Measurements from ENCODE around the gene TAF1B. TPM values are rescaled to one million over a fixed set of nuclear protein-coding genes. Genes with fewer than 3 reads are reported as not detected.
"Not testable (repeated sequence)": the region's sequence is repeated elsewhere in the genome, so short reads cannot be mapped to it uniquely, and the experiment has no call there.

TAF1B gene
- polyA plus RNA-seq, 2 donors = 5.7 to 7.9 TPM

DNA sequence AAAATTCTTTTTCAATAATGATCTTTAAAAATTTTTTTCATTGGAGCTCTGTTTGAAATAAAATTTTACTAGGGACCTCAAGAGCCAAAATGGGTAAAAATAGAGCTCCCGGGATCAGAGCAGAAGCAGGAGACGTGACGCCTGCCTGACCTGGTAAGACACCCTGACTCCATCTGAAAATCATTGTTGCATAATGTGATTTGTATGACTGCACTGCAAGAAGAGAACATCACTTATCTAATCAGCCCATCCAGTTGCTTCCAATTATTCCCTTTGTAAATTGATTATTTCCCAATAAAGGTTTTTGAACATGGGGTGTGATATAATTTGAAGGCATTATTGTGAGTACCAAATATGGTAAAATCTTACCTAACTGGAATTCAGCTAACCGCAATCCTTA, 17.1 kb upstream of the TAF1B start:
- no peaks in the 10 kb centered on the region for H3K4me1 ChIP-seq (ENCODE audit: control insufficient read depth in 2 of 2, insufficient read depth in 2 of 2, low read length in 1 of 2)
- H3K27ac ChIP-seq (ENCODE audit: low read depth in 2 of 2, low read length in 1 of 2) = no peak overlapping the region
- no peak overlapping the region for H3K4me3 ChIP-seq (ENCODE audit: low read depth in 1 of 2, low read length in 2 of 2)
- no peaks in the 10 kb centered on the region for H3K36me3 ChIP-seq (ENCODE audit: control insufficient read depth in 2 of 2, insufficient read depth in 2 of 2, low read length in 1 of 2)
- H3K27me3 ChIP-seq (ENCODE audit: control insufficient read depth in 1 of 2, insufficient read depth in 2 of 2, low read length in 2 of 2) = no peaks in the 10 kb centered on the region
- WGBS, 2 donors = 72 to 87% methylated on average over 4 of the region's 4 CpGs
- H3K9me3 ChIP-seq (ENCODE audit: control insufficient read depth in 2 of 2, insufficient read depth in 1 of 2, low read depth in 1 of 2, low read length in 1 of 2) = no peaks in the 10 kb centered on the region

DNA sequence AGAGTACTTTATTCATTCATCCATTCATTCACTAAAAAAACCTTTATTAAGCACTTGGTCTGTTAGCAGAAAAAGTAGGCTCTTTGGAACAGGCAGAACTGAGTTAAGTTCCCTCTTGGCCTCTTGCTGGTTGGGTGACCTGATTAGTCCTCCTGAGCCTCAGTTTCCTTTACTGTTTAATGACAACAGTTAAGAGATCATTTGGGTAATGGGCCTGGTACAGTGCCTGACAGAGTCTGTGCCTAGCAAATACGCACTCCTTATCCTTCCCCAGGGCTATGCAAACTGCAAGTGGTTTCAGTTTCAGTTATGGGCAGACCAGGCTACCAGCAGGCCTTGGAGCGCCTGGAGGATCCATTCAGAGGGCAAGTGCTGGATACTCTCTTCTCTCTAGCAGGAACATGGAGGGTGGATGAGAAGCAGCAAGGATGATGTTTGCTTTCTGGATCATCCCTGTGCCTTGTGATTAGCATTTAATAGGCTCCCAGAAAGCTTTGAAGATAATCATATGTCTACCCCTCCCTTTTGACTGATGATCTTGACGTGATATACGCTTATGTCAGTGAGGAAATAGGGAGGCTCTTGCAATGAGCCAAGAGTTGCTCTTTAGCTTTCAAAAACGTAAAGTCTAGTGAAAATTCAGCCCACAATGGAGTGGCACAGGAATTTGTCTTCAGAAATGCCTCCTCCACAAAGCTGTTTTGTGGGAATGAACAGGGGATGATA, 12.4 kb upstream of the TAF1B start:
- 55 to 60% methylated on average over 5 of the region's 5 CpGs for WGBS, 2 donors
- H3K9me3 ChIP-seq (ENCODE audit: control insufficient read depth in 2 of 2, insufficient read depth in 1 of 2, low read depth in 1 of 2, low read length in 1 of 2) = no peaks in the 10 kb centered on the region
- peaks cover 0 to 5% of the 10 kb centered on the region in 2 donors for H3K4me1 ChIP-seq (ENCODE audit: control insufficient read depth in 2 of 2, insufficient read depth in 2 of 2, low read length in 1 of 2)
- H3K27me3 ChIP-seq (ENCODE audit: control insufficient read depth in 1 of 2, insufficient read depth in 2 of 2, low read length in 2 of 2) = no peaks in the 10 kb centered on the region
- peak overlapping the region; percentile 91 to 96 for H3K27ac ChIP-seq (ENCODE audit: low read depth in 2 of 2, low read length in 1 of 2)
- H3K4me3 ChIP-seq (ENCODE audit: low read depth in 1 of 2, low read length in 2 of 2) = no peak overlapping the region
- no peaks in the 10 kb centered on the region for H3K36me3 ChIP-seq (ENCODE audit: control insufficient read depth in 2 of 2, insufficient read depth in 2 of 2, low read length in 1 of 2)

DNA sequence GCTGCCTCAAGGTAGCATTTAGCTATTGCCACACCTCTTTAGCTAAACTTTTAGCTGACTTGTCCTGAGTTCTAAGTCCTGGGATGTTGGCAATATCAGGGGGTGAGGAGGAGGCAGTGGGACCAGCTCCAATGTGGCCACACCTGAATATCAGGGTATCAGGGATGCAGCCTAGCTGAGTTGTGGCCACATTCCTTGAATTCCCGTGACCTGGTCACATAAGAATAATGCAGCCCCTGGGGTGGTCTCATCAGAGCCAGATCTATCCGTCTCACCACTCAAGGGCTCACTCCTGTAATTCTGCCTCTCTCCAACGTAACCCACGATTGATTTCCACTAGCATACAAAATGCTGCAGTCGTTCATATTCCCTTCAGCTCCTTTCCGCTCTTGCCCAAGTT, 11.6 kb upstream of the TAF1B start:
- Histone ChIP-seq H3K4me3 (ENCODE audit: low read depth in 1 of 2, low read length in 2 of 2) (no peak overlapping the region), H3K27ac (ENCODE audit: low read depth in 2 of 2, low read length in 1 of 2) (peak overlapping the region; percentile 91 to 96), H3K4me1 (ENCODE audit: control insufficient read depth in 2 of 2, insufficient read depth in 2 of 2, low read length in 1 of 2) (peaks cover 0 to 5% of the 10 kb centered on the region in 2 donors), H3K9me3 (ENCODE audit: control insufficient read depth in 2 of 2, insufficient read depth in 1 of 2, low read depth in 1 of 2, low read length in 1 of 2) (no peaks in the 10 kb centered on the region), H3K27me3 (ENCODE audit: control insufficient read depth in 1 of 2, insufficient read depth in 2 of 2, low read length in 2 of 2) (no peaks in the 10 kb centered on the region), H3K36me3 (ENCODE audit: control insufficient read depth in 2 of 2, insufficient read depth in 2 of 2, low read length in 1 of 2) (no peaks in the 10 kb centered on the region)
- 77 to 82% methylated on average over 6 of the region's 6 CpGs for WGBS, 2 donors

GRCh38 chr2:9832586-9832985, 10.7 kb upstream of the TAF1B start:
- H3K27ac ChIP-seq (ENCODE audit: low read depth in 2 of 2, low read length in 1 of 2) = peak overlapping the region; percentile 33 to 52
- 59 to 78% methylated on average over 1 of the region's 1 CpG for WGBS, 2 donors

DNA sequence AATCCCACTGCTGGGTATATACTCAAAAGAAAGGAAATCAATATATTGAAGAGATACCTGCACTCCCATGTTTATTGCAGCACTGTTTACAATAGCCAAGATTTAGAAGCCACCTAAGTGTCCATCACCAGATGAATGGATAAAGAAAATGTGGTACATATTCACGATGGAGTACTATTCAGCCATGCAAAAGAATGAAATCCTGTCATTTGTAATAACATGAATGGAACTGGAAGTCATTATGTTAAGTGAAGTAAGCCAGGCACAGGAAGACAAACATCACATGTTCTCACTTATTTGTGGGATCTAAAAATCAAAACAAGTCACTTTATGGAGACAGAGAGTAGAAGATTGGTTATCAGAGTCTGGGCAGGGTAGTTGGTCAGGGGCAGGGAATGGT, 8.2 kb upstream of the TAF1B start:
- not testable (repeated sequence) for H3K9me3 ChIP-seq (ENCODE audit: control insufficient read depth in 2 of 2, insufficient read depth in 1 of 2, low read depth in 1 of 2, low read length in 1 of 2)
- 81 to 96% methylated on average over 1 of the region's 1 CpG for whole genome bisulfite sequencing, 2 donors

More at GRCh38 chr2:9832586-9832985, 10.7 kb upstream of the TAF1B start:
- no peaks in the 10 kb centered on the region for H3K36me3 ChIP-seq (ENCODE audit: control insufficient read depth in 2 of 2, insufficient read depth in 2 of 2, low read length in 1 of 2)
- H3K4me3 ChIP-seq (ENCODE audit: low read depth in 1 of 2, low read length in 2 of 2) = no peak overlapping the region
- no peaks in the 10 kb centered on the region for H3K9me3 ChIP-seq (ENCODE audit: control insufficient read depth in 2 of 2, insufficient read depth in 1 of 2, low read depth in 1 of 2, low read length in 1 of 2)
- H3K27me3 ChIP-seq (ENCODE audit: control insufficient read depth in 1 of 2, insufficient read depth in 2 of 2, low read length in 2 of 2) = no peaks in the 10 kb centered on the region
- peaks cover 0 to 5% of the 10 kb centered on the region in 2 donors for H3K4me1 ChIP-seq (ENCODE audit: control insufficient read depth in 2 of 2, insufficient read depth in 2 of 2, low read length in 1 of 2)

DNA sequence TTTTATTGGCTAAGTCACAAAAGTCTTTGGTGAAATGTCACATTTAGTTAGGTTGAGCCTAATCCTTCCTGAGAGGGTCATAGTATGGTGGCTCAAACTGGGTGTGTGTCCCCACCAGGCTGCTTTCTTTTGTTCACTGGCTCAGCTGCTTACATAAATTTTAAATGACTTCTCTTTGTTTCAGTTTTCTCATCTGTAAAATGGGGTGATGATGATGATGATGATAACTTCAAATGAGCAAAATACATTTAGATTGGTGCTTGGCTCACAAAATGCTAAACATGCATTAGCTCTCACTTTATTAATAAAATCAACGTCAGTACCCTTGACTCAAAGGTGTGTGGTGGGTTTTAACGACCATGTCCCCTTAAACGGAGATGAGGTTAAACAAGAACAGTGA, 7.2 kb upstream of the TAF1B start:
- WGBS, 2 donors = 76 to 94% methylated on average over 3 of the region's 3 CpGs
- no peak overlapping the region for H3K27ac ChIP-seq (ENCODE audit: low read depth in 2 of 2, low read length in 1 of 2)

More for the DNA sequence above, 8.2 kb upstream of the TAF1B start:
- H3K27me3 ChIP-seq (ENCODE audit: control insufficient read depth in 1 of 2, insufficient read depth in 2 of 2, low read length in 2 of 2); H3K4me3 ChIP-seq (ENCODE audit: low read depth in 1 of 2, low read length in 2 of 2); H3K4me1 ChIP-seq (ENCODE audit: control insufficient read depth in 2 of 2, insufficient read depth in 2 of 2, low read length in 1 of 2); H3K36me3 ChIP-seq (ENCODE audit: control insufficient read depth in 2 of 2, insufficient read depth in 2 of 2, low read length in 1 of 2); H3K27ac ChIP-seq (ENCODE audit: low read depth in 2 of 2, low read length in 1 of 2): not testable (repeated sequence)

GRCh38 chr2:9836517-9836916, 6.8 kb upstream of the TAF1B start:
- WGBS, 2 donors = 92 to 93% methylated on average over 3 of the region's 3 CpGs
- Histone ChIP-seq H3K4me1 (ENCODE audit: control insufficient read depth in 2 of 2, insufficient read depth in 2 of 2, low read length in 1 of 2) (peaks cover 0 to 3% of the 10 kb centered on the region in 2 donors), H3K9me3 (ENCODE audit: control insufficient read depth in 2 of 2, insufficient read depth in 1 of 2, low read depth in 1 of 2, low read length in 1 of 2) (no peaks in the 10 kb centered on the region), H3K4me3 (ENCODE audit: low read depth in 1 of 2, low read length in 2 of 2) (no peak overlapping the region), H3K27me3 (ENCODE audit: control insufficient read depth in 1 of 2, insufficient read depth in 2 of 2, low read length in 2 of 2) (no peaks in the 10 kb centered on the region), H3K36me3 (ENCODE audit: control insufficient read depth in 2 of 2, insufficient read depth in 2 of 2, low read length in 1 of 2) (no peaks in the 10 kb centered on the region), H3K27ac (ENCODE audit: low read depth in 2 of 2, low read length in 1 of 2) (peak overlapping the region in 1 of 2 donors; percentile 2)

More for the DNA sequence above, 7.2 kb upstream of the TAF1B start:
- peaks cover 0 to 5% of the 10 kb centered on the region in 2 donors for H3K4me1 ChIP-seq (ENCODE audit: control insufficient read depth in 2 of 2, insufficient read depth in 2 of 2, low read length in 1 of 2)
- no peaks in the 10 kb centered on the region for H3K36me3 ChIP-seq (ENCODE audit: control insufficient read depth in 2 of 2, insufficient read depth in 2 of 2, low read length in 1 of 2)
- no peaks in the 10 kb centered on the region for H3K27me3 ChIP-seq (ENCODE audit: control insufficient read depth in 1 of 2, insufficient read depth in 2 of 2, low read length in 2 of 2)
- no peak overlapping the region for H3K4me3 ChIP-seq (ENCODE audit: low read depth in 1 of 2, low read length in 2 of 2)
- H3K9me3 ChIP-seq (ENCODE audit: control insufficient read depth in 2 of 2, insufficient read depth in 1 of 2, low read depth in 1 of 2, low read length in 1 of 2) = no peaks in the 10 kb centered on the region

- H3K4me1 ChIP-seq (ENCODE audit: control insufficient read depth in 2 of 2, insufficient read depth in 2 of 2, low read length in 1 of 2) = no peaks in the 10 kb centered on the region
- H3K27ac ChIP-seq (ENCODE audit: low read depth in 2 of 2, low read length in 1 of 2) = no peak overlapping the region
- H3K9me3 ChIP-seq (ENCODE audit: control insufficient read depth in 2 of 2, insufficient read depth in 1 of 2, low read depth in 1 of 2, low read length in 1 of 2) = no peaks in the 10 kb centered on the region
- WGBS, 2 donors = 81 to 83% methylated on average over 4 of the region's 4 CpGs
- no peaks in the 10 kb centered on the region for H3K36me3 ChIP-seq (ENCODE audit: control insufficient read depth in 2 of 2, insufficient read depth in 2 of 2, low read length in 1 of 2)
- H3K27me3 ChIP-seq (ENCODE audit: control insufficient read depth in 1 of 2, insufficient read depth in 2 of 2, low read length in 2 of 2) = no peaks in the 10 kb centered on the region
- H3K4me3 ChIP-seq (ENCODE audit: low read depth in 1 of 2, low read length in 2 of 2) = no peak overlapping the region
These were observed 5.8 kb upstream of the TAF1B start for GRCh38 chr2:9837451-9837850.

DNA sequence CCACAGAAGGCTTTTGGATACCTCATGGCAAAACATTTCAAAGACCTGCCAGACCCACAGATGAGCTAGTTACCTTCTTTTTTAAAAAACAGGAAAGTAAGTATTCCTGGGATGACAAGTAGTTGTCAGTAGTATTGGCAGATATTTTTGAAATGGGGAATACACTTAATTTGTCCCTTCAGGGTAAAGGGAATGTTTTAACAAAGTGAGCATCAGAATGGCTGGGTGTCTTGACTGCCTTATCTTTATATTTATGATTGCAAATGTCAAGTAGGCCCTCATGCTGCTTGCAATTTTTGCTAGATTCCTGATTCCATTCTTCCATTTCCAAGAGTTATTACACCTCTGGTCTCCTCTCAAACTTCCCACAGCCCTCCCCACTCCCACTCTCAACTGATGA, 4.9 kb upstream of the TAF1B start:
- Histone ChIP-seq H3K27me3 (ENCODE audit: control insufficient read depth in 1 of 2, insufficient read depth in 2 of 2, low read length in 2 of 2) (no peaks in the 10 kb centered on the region), H3K9me3 (ENCODE audit: control insufficient read depth in 2 of 2, insufficient read depth in 1 of 2, low read depth in 1 of 2, low read length in 1 of 2) (no peaks in the 10 kb centered on the region), H3K27ac (ENCODE audit: low read depth in 2 of 2, low read length in 1 of 2) (no peak overlapping the region), H3K4me3 (ENCODE audit: low read depth in 1 of 2, low read length in 2 of 2) (no peak overlapping the region), H3K36me3 (ENCODE audit: control insufficient read depth in 2 of 2, insufficient read depth in 2 of 2, low read length in 1 of 2) (no peaks in the 10 kb centered on the region), H3K4me1 (ENCODE audit: control insufficient read depth in 2 of 2, insufficient read depth in 2 of 2, low read length in 1 of 2) (no peaks in the 10 kb centered on the region)

Data from esophagus (tissue), 2 donors.